HG02938 (cell line): Measurements from ENCODE around the gene GPC3.
"Not testable (repeated sequence)": the region's sequence is repeated elsewhere in the genome, so short reads cannot be mapped to it uniquely, and the experiment has no call there.

Source experiments
- ATAC-seq: cut with Tn5 transposase; IDR thresholded peaks from one replicate; pipeline ENCODE4 v1.9.1; 2021; ENCODE audit warnings: mild to moderate bottlenecking, moderate library complexity; ENCODE audit not compliant: unreplicated experiment

The GPC3 gene

DNA sequence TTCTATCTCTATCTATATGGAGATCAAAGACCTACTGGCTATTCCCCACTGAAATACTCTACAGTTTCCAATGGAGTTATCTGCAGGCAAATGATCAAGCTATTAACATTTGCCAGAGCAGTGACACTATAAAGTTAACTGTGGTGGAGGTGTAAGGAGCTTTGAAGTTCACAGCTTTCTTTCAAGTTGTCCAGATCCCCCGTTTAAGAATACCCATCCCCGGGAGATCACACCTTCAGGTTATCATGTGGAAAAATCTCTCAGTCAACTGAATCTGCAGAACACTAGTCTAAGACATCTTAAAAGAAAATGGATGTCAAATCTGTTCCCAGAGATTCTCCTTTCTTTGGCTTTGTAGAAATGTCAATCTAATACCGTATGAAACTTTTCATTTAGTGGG lies 80.1 kb downstream of the GPC3 start:
- no peak for ATAC-seq

DNA sequence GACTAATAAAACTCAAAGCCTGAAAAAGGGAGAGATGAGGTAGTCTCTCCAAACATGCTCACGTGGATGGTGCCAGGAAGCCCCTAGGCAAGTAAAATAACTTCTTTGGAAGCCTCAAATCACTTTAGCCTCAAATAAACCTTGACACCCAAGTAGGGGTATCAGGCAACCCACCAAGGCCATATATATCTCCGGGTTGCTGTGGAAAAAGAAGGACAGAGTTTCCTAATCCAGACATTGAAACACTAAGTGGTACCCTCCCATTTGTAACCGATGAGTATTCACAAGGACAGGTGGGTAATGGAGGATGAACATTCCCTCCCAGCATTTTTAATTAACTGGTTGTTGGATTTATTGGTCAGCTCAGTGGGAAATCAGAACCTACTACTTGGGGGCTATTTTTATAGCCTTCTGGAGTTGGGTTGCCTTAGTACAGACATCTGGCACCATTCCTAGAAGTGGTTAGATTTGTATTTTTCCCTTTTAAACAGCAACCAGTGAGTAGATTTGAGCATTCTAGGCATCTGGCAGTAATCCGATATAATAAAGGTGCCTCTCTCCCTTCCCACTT lies 87.7 kb downstream of the GPC3 start:
- no peak for ATAC-seq

DNA sequence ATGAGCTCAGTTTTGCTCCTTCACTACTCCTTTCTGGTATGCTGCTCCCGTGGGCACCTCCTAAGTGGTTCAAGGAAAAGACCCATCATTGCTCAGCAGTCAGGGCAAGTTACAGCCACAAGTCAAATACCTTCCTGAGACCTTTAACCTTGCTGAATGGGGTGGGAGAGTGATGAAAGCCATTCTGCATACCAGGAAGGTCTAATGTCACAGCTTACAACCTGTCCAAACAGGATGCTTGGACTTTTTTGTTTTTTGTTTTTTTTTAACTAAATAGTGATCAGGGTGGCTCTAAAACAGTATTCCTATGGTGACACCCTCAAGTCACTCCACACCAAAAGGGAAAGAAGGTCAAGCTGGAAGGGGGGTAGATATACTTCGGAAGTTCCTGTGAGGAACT lies 93.1 kb downstream of the GPC3 start:
- no peak for ATAC-seq

DNA sequence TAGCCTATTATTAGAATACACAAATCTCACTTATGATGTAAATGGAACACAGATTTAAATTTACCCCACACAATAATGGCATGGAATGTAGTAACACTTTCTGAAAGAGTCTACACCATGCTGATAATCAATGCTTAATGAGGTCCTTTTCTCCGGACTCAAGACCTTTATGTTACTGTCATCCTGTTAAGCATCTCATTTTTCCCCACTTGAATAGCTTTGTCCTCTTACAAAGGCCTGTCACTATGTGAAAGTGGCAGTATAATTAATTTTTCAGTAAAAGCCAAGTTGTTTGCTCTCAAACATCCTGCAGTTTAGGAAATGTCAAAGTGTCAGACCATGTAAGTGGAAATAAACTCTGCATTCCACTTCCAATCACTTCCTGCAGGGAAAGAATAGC lies 96.4 kb downstream of the GPC3 start:
- ATAC-seq: no peak

DNA sequence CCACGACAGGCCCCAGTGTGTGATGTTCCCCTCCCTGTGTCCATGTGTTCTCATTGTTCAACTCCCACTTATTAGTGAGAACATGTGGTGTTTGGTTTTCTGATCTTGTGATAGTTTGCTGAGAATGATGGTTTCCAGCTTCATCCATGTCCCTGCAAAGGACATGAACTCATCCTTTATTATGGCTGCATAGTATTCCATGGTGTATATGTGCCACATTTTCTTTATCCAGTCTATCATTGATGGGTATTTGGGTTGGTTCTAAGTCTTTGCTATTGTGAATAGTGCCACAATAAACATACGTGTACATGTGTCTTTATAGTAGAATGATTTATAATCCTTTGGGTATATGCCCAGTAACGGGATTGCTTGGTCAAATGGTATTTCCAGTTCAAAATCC lies 97.3 kb downstream of the GPC3 start:
- ATAC-seq: not testable (repeated sequence)

DNA sequence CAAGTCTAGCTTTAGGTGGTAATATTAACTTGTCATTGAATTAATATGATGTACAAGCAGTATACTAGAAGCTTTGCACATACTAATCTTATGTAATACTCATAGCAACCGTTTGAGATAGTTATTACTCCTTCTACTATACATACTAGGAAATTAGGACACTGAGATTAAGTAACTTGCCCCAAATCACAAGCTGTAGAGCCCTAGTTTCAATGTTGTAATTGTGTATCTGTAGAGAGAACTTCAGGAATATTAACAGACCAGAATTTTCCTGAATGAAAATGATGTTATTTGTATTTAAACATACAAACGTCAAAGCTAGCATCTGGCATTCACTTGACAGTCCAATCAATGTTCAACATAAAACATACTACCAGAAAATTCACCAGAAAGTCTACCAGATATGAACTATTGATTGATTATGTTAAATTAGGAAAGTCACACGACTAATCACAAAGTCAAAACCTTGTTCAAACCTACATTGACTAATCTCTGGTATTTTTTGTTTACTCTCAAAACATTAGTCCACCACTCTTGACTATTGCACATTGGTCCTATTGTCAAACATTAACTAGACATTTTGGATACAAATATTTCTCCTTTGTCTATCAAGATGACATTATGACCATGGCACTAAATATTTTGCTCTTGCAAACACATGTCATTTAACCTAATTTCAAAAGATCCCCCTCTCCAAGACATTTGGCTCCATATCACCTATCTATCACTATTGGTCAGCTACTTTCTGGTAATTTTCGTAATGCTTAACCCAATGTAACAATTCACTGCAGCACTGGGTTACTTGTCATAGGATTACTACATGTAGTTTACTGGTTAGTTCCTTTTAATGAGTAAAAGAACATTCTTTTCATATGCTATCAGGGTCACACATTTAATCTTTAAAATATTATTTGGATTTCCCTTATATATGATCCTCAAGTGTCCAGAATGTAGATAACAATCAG lies 100.7 kb downstream of the GPC3 start:
- ATAC-seq: no peak

DNA sequence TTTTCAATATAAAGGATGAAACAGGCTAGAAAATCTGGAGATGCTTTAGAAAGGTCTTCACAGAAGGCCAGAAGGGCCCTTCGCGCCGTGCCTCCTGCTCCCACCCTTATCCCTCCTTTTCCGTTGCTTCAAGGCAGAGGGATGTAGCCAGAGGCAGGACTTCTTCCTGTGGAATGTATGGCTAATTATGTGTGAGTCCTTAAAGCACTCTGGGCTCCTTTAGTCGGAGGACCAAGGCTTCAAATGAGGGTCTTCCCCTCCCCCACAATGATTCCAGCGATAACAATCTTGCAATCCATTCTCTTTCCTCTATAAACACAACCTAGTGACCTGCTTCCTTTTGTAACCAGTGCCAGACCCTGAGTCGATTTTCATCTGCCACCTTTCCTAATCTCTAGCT lies 103.5 kb downstream of the GPC3 start:
- no peak for ATAC-seq

DNA sequence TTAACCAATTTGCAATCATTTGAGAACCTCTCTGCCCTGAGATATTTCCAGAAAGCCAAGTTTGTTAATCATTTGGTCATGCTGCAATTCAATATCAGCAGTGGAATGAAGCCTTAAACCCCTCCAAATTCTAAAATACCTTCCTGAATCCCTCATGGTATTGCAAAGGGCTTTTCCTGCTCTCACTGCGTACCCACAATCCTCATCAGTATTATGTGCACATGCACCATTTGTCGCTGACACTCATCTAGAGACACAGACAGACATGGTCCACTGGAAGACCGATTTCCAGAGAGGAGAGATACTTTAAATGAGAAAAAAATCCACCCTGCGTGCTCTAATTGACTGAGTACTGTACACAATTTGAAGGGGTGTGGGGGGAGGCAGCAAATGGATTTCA lies 104.4 kb downstream of the GPC3 start:
- ATAC-seq: no peak

DNA sequence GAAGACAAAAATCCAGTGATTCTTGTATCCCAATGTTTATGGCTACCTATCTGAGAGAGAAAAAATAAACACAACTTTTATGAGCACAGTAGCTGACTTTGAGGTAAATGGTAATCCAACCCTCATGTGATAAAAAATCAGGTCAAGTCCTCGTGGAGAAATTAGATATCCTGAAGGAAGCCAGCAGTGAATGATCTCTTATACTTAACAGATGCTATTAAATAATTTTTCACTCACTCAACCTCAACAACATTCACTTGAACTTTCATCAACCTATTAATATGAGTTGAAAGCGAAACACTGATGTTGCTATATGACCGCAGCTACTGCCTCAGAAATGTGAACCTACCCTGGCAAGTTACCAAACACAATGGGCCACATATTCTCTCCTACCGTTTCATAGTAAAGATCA lies 105.4 kb downstream of the GPC3 start:
- ATAC-seq: peak; percentile 77

DNA sequence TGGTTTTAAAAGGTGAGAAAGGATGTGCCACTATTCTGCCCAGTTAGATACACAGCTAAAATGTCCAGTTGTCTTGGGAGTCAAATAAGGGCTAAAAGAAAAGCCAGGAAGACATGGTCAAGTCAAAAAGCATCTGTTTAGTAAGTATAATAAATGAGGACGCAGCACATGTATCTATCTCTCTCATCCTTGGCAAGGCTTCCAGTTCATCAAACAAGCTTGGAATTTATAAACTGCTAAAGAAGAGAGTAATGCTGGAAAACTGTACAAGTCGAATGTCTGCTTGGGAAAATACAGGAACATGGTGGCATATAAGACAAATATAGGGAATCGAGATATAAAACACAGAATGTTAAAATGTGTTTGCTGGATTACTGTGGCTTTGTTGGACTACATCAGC lies 106.7 kb downstream of the GPC3 start:
- ATAC-seq: no peak

DNA sequence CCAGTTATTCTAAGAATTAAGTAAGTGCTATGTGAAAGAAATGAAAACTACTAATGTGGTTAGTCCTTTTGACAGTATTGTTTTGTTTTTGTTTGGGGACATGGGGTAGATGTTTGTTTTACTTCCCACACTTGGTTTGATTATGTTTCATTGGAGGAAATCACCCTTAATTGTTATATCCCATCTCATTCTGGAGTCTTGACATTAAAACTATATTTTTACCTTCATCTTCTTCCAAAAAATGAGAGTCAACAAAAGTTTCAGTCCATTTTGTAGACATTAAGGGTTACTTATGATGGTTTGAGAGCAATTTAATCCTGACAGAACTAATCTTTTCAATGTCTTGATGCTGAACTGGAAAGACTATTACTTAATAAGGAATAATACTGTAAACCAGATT lies 108.7 kb downstream of the GPC3 start:
- no peak for ATAC-seq

DNA sequence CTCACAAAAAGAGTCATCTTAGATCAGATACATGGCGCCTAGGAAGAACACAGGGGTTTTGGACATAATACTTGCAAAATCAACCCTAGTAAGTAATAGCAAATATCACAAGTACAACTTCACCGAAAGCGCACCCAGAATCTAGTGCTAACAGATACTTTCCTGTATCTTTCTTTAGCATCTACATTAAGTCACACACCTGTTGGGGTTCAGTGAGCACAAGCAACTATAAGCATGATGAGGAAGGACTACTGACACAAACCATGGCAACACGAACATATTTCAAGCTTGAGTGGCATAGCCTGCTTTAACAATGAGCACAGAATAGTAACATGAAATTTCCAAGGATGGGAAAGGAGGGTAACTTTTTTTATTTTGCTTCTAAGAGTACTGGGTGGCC lies 116.1 kb downstream of the GPC3 start:
- ATAC-seq: no peak

DNA sequence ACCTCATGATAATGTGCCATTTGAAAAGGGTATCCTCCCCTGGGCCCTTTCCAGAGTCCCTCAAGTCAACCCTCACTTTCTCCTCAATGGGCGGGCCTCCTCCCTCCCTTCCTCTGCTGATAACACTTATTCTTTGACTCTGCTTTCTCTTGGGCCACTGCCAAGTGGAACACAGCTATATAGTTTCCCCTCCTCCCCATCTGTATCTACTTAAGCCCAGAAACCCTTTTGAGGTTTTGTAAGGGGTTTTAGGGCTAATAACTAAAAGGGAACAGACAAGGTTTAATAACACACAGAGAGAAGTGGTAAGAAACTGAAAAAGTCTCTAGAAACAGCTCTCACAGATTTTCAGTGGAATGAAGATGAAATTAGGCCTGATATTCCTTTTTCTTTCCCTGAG lies 116.7 kb downstream of the GPC3 start:
- no peak for ATAC-seq

DNA sequence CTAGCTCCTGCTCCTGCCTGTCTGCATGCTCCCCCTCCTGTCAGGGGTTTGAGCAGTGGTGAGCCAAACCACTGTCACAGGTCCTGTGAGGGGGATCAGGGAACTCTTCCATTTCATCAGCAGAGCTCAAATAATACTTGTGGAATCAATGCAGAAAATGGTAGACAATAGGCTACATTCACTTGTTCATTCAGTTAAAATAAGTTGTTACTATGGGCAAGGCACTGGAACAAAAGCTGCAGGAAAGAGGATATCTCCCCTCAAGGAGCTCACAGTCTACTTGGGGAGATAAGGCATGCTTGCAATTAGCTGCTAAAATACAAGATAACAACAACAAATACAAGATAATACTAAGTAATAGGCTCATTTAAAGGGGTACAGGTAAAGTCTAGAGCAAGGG lies 117.1 kb downstream of the GPC3 start:
- no peak for ATAC-seq

DNA sequence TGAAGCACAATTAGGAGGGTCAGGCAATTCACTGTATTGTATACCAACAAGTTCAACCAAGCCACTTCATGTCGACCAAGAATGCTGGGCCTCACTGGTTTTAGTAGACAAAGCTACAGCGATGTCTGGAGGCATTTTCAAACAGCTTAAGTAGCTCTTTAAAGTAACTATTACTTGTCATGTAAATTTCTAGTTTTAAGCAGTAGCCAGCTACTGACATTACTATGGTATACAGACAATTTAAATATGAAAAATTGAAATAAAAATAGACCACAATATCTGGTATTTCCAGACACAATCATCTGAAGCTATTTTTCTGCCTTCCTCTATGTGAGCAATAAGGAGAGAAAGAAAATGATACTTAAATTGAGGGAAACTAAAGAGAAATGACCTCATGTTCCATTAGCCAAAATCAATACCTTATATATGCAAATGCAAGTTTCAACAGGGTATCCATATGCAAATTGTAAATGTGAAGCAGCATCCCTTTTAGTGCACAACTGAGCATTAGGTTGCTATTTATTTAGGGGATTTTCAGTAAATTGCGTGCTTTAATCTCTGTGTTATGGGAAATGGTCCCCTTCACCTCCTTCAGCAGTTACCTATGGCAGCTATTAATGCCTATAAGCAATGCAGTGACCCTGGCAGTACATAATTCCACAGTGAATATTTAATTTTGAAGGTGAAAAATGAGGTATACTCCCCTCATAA lies 119.5 kb downstream of the GPC3 start:
- ATAC-seq: no peak

DNA sequence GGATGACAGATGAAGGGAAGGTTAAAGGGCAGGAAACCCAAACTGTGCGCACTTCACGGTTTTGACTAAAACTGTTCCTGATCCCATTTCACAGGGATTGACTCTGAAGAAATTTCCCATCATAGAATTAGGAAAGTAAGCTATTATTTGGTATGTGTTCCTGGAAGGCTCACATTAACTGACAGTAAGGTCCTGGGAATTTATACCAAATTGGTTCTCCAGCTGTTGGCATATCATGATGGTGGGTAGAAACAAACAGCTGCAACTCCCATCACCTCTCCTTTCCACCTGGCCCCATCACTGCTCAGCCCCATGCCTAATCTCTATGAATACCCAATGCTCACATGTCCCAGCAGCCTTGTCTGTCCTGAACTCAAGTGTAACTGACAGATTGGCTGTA lies 121.2 kb downstream of the GPC3 start:
- ATAC-seq: no peak

DNA sequence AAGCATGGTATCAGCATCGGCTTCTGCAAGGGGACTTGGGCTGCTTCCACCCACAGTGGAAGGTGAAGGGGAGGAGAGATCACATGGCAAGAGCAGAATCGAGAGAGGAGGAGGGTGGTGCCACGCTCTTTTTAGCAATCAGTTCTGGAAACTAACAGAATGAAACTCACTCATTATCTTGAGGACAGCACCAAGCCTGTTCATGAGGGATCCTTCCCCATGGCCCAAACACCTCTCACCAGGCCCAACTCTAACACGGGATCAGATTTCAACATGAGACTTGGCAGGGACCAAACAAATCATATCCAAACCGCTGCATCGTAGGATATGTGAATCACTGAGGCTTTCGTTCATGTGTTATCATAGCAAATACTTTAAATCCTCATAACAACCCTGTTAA lies 125.5 kb downstream of the GPC3 start:
- no peak for ATAC-seq

DNA sequence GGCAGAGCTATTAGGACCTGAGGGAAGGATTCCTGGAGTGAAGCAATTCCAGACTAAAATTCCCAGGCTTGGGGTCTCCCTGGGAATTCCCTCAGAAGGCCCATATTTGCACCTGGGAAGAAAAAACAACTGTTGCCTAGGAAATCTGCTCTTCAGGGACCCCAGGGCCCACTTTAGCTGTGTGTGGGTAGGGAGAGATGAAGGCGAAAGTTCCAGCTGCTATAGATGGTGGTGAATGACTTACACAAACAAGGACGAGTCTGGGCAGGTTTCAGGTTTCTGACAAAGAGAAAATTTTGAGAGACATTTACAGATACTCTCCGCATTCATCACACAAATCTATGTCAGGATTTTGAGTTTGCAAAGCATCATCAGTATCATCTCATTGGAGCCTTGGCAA lies 126.1 kb downstream of the GPC3 start:
- ATAC-seq: no peak

DNA sequence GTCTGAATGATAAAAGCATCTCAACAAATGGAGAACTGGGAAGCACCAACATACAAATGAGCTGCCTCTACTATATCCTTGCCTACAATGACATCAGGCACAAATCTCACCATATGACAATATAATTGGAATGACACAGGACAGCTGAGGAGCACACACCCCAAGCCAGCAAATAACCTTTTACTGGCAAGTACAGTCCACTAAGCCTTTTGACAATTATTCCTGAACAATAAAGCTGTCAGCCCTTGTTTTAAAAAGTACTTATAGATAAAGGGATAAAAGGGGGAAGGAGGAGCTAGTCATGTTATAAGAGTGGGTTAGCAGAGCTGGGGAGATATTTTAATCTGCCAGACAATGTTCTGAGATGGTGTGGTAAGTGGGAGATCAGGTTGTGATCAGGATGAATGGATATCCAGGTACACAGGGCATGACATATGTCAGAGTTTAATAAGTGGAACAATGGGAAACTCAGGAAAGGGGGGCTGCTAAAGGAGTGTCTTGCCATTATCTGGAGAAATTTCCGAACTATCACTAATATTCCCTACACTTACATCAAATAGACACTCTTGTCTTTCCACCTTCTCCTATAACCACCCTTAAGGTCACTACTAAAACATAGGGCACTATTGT lies 127.6 kb downstream of the GPC3 start:
- no peak for ATAC-seq

DNA sequence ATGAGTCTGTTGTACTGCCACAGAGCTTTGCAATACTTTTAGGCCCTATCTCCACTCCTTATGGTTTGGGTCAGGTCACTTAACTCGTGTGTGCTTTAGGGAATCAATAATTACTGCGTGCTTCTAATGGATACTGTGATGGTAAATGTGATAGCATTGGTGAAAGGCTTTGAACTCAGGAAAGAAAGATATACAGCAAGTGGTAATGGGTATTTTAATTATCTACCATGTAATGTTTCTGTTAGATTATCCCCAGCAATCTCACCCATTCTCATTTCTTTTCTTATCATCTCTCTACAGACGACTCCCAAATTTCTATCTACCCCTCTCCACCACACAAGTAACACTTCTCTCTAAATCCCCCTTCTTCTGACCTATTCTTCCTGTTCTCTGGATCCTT lies 128.6 kb downstream of the GPC3 start:
- no peak for ATAC-seq

DNA sequence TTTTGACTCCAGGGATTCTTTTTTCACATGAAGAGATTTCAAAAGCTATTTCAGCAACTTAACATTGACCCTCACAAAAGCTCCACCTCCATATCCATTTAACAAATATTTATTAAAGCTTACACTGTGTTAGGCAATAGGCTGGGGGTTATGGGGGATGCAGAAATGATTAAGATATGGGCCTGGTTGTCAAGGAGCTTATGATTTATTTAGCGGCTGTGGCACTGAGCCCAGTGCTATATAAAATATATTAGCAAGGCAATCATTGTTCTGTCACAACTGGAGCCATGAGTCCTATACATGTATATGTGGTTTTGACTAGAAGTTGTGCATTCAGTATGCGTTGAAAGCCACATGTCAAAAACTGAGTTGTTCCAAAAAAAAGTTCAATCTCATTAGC lies 131.1 kb downstream of the GPC3 start:
- no peak for ATAC-seq
